OCI-LY7 (cell line): Measurements from ENCODE around the gene DHX15.

Experiments
- EZH2phosphoT487 ChIP-seq: fragments of 200-600 bp; sonication (generic); IDR thresholded peaks from 2 replicates; pipeline ENCODE4 v1.6.1; 2018; ENCODE audit warnings: low read depth, borderline replicate concordance, mild to moderate bottlenecking, mixed run types, antibody characterized with exemption, low read length, moderate library complexity, mixed read lengths
- TF ChIP-seq, protein P1 (sequence below): fragments of 200-600 bp; sonication (generic); conservative IDR thresholded peaks from 2 replicates; pipeline ENCODE4 v1.5.1; 2014; ENCODE audit warnings: mild to moderate bottlenecking, antibody characterized with exemption, low read length, moderate library complexity, mixed read lengths

DNA sequence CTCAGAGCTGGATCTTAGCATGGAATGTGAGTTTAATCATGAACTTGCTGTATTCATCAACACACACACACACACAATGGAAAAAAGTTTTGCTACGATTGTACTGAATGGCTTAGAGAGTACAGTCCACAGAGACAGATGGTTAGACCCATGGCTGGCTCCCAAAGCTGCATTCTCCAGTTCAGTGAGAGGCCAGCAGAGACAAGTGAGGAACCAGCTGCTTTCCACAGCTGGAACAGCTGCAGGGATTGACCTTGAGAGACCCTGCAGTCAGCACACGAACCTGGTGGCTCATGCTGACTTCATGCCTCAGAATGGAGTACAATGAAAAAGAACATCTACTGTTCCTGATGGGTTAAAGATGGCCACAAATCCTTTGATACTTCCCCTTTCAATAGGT, 94.5 kb downstream of the DHX15 start:
- TF ChIP-seq EZH2phosphoT487 = no peak
- TF ChIP-seq, protein P1, sequence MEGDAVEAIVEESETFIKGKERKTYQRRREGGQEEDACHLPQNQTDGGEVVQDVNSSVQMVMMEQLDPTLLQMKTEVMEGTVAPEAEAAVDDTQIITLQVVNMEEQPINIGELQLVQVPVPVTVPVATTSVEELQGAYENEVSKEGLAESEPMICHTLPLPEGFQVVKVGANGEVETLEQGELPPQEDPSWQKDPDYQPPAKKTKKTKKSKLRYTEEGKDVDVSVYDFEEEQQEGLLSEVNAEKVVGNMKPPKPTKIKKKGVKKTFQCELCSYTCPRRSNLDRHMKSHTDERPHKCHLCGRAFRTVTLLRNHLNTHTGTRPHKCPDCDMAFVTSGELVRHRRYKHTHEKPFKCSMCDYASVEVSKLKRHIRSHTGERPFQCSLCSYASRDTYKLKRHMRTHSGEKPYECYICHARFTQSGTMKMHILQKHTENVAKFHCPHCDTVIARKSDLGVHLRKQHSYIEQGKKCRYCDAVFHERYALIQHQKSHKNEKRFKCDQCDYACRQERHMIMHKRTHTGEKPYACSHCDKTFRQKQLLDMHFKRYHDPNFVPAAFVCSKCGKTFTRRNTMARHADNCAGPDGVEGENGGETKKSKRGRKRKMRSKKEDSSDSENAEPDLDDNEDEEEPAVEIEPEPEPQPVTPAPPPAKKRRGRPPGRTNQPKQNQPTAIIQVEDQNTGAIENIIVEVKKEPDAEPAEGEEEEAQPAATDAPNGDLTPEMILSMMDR = no peak
